Muscle layer of colon (tissue), 2 donors: ENCODE data around the gene CIZ1.
A peak's percentile ranks its signal among the peaks of the same experiment; 100 is the strongest.

ENCODE experiments used
- H3K27ac ChIP-seq: one replicate; pipeline ENCODE4 v1.7.0; 2013; ENCODE audit warnings: low read depth, mild to moderate bottlenecking, low read length, moderate library complexity
- H3K27me3 ChIP-seq, 2 donors: one replicate each; pipeline ENCODE4 v1.7.0; 2013; ENCODE audit warnings: low read length in 2 of 2, mild to moderate bottlenecking in 2 of 2; ENCODE audit not compliant: insufficient read depth in 2 of 2, control insufficient read depth in 1 of 2
- H3K36me3 ChIP-seq: one replicate; pipeline ENCODE4 v1.7.0; 2013; ENCODE audit warnings: mild to moderate bottlenecking, low read length; ENCODE audit not compliant: insufficient read depth
- H3K4me1 ChIP-seq: one replicate; pipeline ENCODE4 v1.7.0; 2013; ENCODE audit warnings: mild to moderate bottlenecking, low read length; ENCODE audit not compliant: insufficient read depth
- H3K4me3 ChIP-seq, 2 donors: one replicate each; pipeline ENCODE4 v1.7.0; 2013; ENCODE audit warnings: low read length in 2 of 2, low read depth in 1 of 2, mild to moderate bottlenecking in 1 of 2, moderate library complexity in 1 of 2
- H3K9ac ChIP-seq: one replicate; pipeline ENCODE4 v1.7.0; 2013; ENCODE audit warnings: low read length
- H3K9me3 ChIP-seq: one replicate; pipeline ENCODE4 v1.7.0; 2013; ENCODE audit warnings: mild to moderate bottlenecking, low read length
- donor health status: abdominal sarcoma.
- donor health status: Adenocarcinoma of cecum.

CIZ1 gene

GRCh38 chr9:128167209-128167608, 24.2 kb downstream of the CIZ1 start:
- Histone ChIP-seq H3K27ac (no peak overlapping the region), H3K4me3 (no peak overlapping the region), H3K9ac (no peak overlapping the region), H3K4me1 (no peaks in the 10 kb centered on the region), H3K27me3 (no peaks in the 10 kb centered on the region), H3K9me3 (no peaks in the 10 kb centered on the region), H3K36me3 (peaks cover 64% of the 10 kb centered on the region)

- H3K27ac ChIP-seq: no peak overlapping the region
- no peak overlapping the region for H3K4me3 ChIP-seq
- peaks cover 67% of the 10 kb centered on the region for H3K36me3 ChIP-seq
- H3K27me3 ChIP-seq: no peaks in the 10 kb centered on the region
- no peaks in the 10 kb centered on the region for H3K9me3 ChIP-seq
- no peak overlapping the region for H3K9ac ChIP-seq
- peaks cover 2% of the 10 kb centered on the region for H3K4me1 ChIP-seq
Observed at GRCh38 chr9:128166169-128166568, 25.2 kb downstream of the CIZ1 start.

GRCh38 chr9:128164307-128164885, 27.0 kb downstream of the CIZ1 start:
- no peak overlapping the region for H3K9ac ChIP-seq
- no peak overlapping the region for H3K27ac ChIP-seq
- H3K4me3 ChIP-seq: no peak overlapping the region
- peaks cover 8% of the 10 kb centered on the region for H3K4me1 ChIP-seq
- no peaks in the 10 kb centered on the region for H3K9me3 ChIP-seq
- H3K27me3 ChIP-seq: no peaks in the 10 kb centered on the region
- peaks cover 59% of the 10 kb centered on the region for H3K36me3 ChIP-seq

- peaks cover 52% of the 10 kb centered on the region for H3K36me3 ChIP-seq
- no peaks in the 10 kb centered on the region for H3K9me3 ChIP-seq
- H3K9ac ChIP-seq: no peak overlapping the region
- peaks cover 8% of the 10 kb centered on the region for H3K4me1 ChIP-seq
- H3K27ac ChIP-seq: no peak overlapping the region
- no peak overlapping the region for H3K4me3 ChIP-seq
- no peaks in the 10 kb centered on the region for H3K27me3 ChIP-seq
Observed at GRCh38 chr9:128163523-128164306, 27.7 kb downstream of the CIZ1 start.

- H3K36me3 ChIP-seq: peaks cover 46% of the 10 kb centered on the region
- H3K4me1 ChIP-seq: peaks cover 8% of the 10 kb centered on the region
- H3K9me3 ChIP-seq: no peaks in the 10 kb centered on the region
- H3K9ac ChIP-seq: no peak overlapping the region
- no peak overlapping the region for H3K4me3 ChIP-seq
- H3K27ac ChIP-seq: no peak overlapping the region
- no peaks in the 10 kb centered on the region for H3K27me3 ChIP-seq
Observed at GRCh38 chr9:128163027-128163515, 28.3 kb downstream of the CIZ1 start.

- H3K9me3 ChIP-seq: no peaks in the 10 kb centered on the region
- no peak overlapping the region for H3K27ac ChIP-seq
- peaks cover 8% of the 10 kb centered on the region for H3K4me1 ChIP-seq
- H3K4me3 ChIP-seq: no peak overlapping the region
- H3K27me3 ChIP-seq: no peaks in the 10 kb centered on the region
- H3K9ac ChIP-seq: no peak overlapping the region
- H3K36me3 ChIP-seq: peaks cover 39% of the 10 kb centered on the region
Observed at GRCh38 chr9:128162215-128163026, 29.0 kb downstream of the CIZ1 start.

- Histone ChIP-seq H3K9me3 (no peaks in the 10 kb centered on the region), H3K27me3 (no peaks in the 10 kb centered on the region), H3K27ac (no peak overlapping the region), H3K4me1 (peaks cover 8% of the 10 kb centered on the region), H3K36me3 (peaks cover 29% of the 10 kb centered on the region), H3K4me3 (peak overlapping the region in 1 of 2 donors; percentile 80), H3K9ac (peak overlapping the region; percentile 51)
Observed at GRCh38 chr9:128161215-128161902, 30.0 kb downstream of the CIZ1 start.

GRCh38 chr9:128160603-128160987, 30.8 kb downstream of the CIZ1 start:
- Histone ChIP-seq H3K36me3 (peaks cover 28% of the 10 kb centered on the region), H3K9ac (peak overlapping the region; percentile 51), H3K9me3 (no peaks in the 10 kb centered on the region), H3K27me3 (no peaks in the 10 kb centered on the region), H3K27ac (peak overlapping the region; percentile 61), H3K4me1 (peaks cover 8% of the 10 kb centered on the region), H3K4me3 (peak overlapping the region; percentile 66 to 80)

- Histone ChIP-seq H3K4me3 (peak within 1 kb of the TSS; percentile 66 to 80), H3K4me1 (peaks cover 8% of the 10 kb centered on the region), H3K9ac (peak within 1 kb of the TSS; percentile 53), H3K9me3 (no peaks in the 10 kb centered on the region), H3K36me3 (peaks cover 28% of the 10 kb centered on the region), H3K27ac (peak within 1 kb of the TSS; percentile 64), H3K27me3 (no peaks in the 10 kb centered on the region)
Observed at GRCh38 chr9:128159784-128160602, 31.4 kb downstream of the CIZ1 start, which contains the start of gene BBLN. Gene BBLN (plus strand): TSS chr9:128160265. CDS start chr9:128160408, 143 bp downstream.

- Histone ChIP-seq H3K27ac (peak overlapping the region; percentile 64), H3K27me3 (no peaks in the 10 kb centered on the region), H3K4me3 (peak overlapping the region; percentile 55 to 68), H3K9me3 (no peaks in the 10 kb centered on the region), H3K36me3 (peaks cover 25% of the 10 kb centered on the region), H3K4me1 (peaks cover 8% of the 10 kb centered on the region), H3K9ac (peak overlapping the region; percentile 53)
Observed at GRCh38 chr9:128159522-128159783, 31.9 kb downstream of the CIZ1 start.
